ENCODE results near the gene ARIH2.

Gene ARIH2

GRCh38 chr3:49016414-49017228 lies 98.0 kb downstream of the ARIH2 start:
- H3K27ac ChIP-seq (ENCODE audit: poor library complexity, severe bottlenecking), result peak overlapping the region; percentile 88
- DNase-seq (ENCODE audit: low spot score) (no peak), ATAC-seq (ENCODE audit: low read depth) (no peak)
- no peaks in the 10 kb centered on the region for H3K9me3 ChIP-seq (ENCODE audit: severe bottlenecking)
- H3K4me1 ChIP-seq (ENCODE audit: insufficient read depth, poor library complexity, severe bottlenecking), result peaks cover 4% of the 10 kb centered on the region
- TF ChIP-seq CTCF (IDR thresholded peaks at IDR 0.05; ENCODE audit: poor library complexity, severe bottlenecking), result no peak
- no peak overlapping the region for H3K4me3 ChIP-seq (ENCODE audit: severe bottlenecking)
- peaks cover 53% of the 10 kb centered on the region for H3K36me3 ChIP-seq (ENCODE audit: low read depth)
- no peaks in the 10 kb centered on the region for H3K27me3 ChIP-seq (ENCODE audit: insufficient read depth, poor library complexity, severe bottlenecking)

- Histone ChIP-seq H3K27ac (ENCODE audit: poor library complexity, severe bottlenecking) (peak overlapping the region; percentile 88), H3K27me3 (ENCODE audit: insufficient read depth, poor library complexity, severe bottlenecking) (no peaks in the 10 kb centered on the region), H3K9me3 (ENCODE audit: severe bottlenecking) (no peaks in the 10 kb centered on the region), H3K4me1 (ENCODE audit: insufficient read depth, poor library complexity, severe bottlenecking) (peaks cover 4% of the 10 kb centered on the region), H3K36me3 (ENCODE audit: low read depth) (peaks cover 45% of the 10 kb centered on the region), H3K4me3 (ENCODE audit: severe bottlenecking) (peak overlapping the region; percentile 55)
- no peak for TF ChIP-seq CTCF (IDR thresholded peaks at IDR 0.05; ENCODE audit: poor library complexity, severe bottlenecking)
- DNase-seq (ENCODE audit: low spot score), result no peak
- ATAC-seq (ENCODE audit: low read depth), result 0 out of 3 replicates have a peak, but pooled peaks have one; percentile 0
Observed at GRCh38 chr3:49017229-49017970, 98.8 kb downstream of the ARIH2 start.

- peak within 1 kb of the TSS; percentile 88 for H3K27ac ChIP-seq (ENCODE audit: poor library complexity, severe bottlenecking)
- DNase-seq (ENCODE audit: low spot score) (no peak), ATAC-seq (ENCODE audit: low read depth) (peak; percentile 29)
- TF ChIP-seq CTCF (IDR thresholded peaks at IDR 0.05; ENCODE audit: poor library complexity, severe bottlenecking), result no peak
- no peaks in the 10 kb centered on the region for H3K27me3 ChIP-seq (ENCODE audit: insufficient read depth, poor library complexity, severe bottlenecking)
- H3K4me1 ChIP-seq (ENCODE audit: insufficient read depth, poor library complexity, severe bottlenecking), result peaks cover 4% of the 10 kb centered on the region
- H3K4me3 ChIP-seq (ENCODE audit: severe bottlenecking), result peak within 1 kb of the TSS; percentile 55
- no peaks in the 10 kb centered on the region for H3K9me3 ChIP-seq (ENCODE audit: severe bottlenecking)
- H3K36me3 ChIP-seq (ENCODE audit: low read depth), result peaks cover 43% of the 10 kb centered on the region
Observed at GRCh38 chr3:49017971-49018706, 99.5 kb downstream of the ARIH2 start, which contains the start of gene DALRD3. TSS of gene DALRD3 (minus strand) at chr3:49018580. CDS start at chr3:49018564, 16 bp downstream.

GRCh38 chr3:49018707-49019006 lies 100.0 kb downstream of the ARIH2 start:
- H3K27me3 ChIP-seq (ENCODE audit: insufficient read depth, poor library complexity, severe bottlenecking), result no peaks in the 10 kb centered on the region
- no peak for DNase-seq (ENCODE audit: low spot score)
- H3K4me1 ChIP-seq (ENCODE audit: insufficient read depth, poor library complexity, severe bottlenecking), result peaks cover 4% of the 10 kb centered on the region
- H3K4me3 ChIP-seq (ENCODE audit: severe bottlenecking), result peak overlapping the region; percentile 55
- no peak for TF ChIP-seq CTCF (IDR thresholded peaks at IDR 0.05; ENCODE audit: poor library complexity, severe bottlenecking)
- peaks cover 43% of the 10 kb centered on the region for H3K36me3 ChIP-seq (ENCODE audit: low read depth)
- H3K27ac ChIP-seq (ENCODE audit: poor library complexity, severe bottlenecking), result peak overlapping the region; percentile 88
- no peak for ATAC-seq (ENCODE audit: low read depth)
- H3K9me3 ChIP-seq (ENCODE audit: severe bottlenecking), result no peaks in the 10 kb centered on the region

All from RWPE2 (cell line).